ENCODE measurements around the gene NFYB.
A peak's percentile ranks its signal among the peaks of the same experiment; 100 is the strongest.
"Not testable (repeated sequence)": the region's sequence is repeated elsewhere in the genome, so short reads cannot be mapped to it uniquely, and the experiment has no call there.

Gene NFYB

GRCh38 chr12:104137902-104138796 is at the start of gene NFYB:
NFYB (minus strand) TSS chr12:104138210; CDS start chr12:104135453, 2,757 bp downstream.
- DNase-seq: peak; percentile 95 to 99 (median 97)

GRCh38 chr12:104187446-104188155 is 49.6 kb upstream of the NFYB start:
- DNase-seq: no peak

DNA sequence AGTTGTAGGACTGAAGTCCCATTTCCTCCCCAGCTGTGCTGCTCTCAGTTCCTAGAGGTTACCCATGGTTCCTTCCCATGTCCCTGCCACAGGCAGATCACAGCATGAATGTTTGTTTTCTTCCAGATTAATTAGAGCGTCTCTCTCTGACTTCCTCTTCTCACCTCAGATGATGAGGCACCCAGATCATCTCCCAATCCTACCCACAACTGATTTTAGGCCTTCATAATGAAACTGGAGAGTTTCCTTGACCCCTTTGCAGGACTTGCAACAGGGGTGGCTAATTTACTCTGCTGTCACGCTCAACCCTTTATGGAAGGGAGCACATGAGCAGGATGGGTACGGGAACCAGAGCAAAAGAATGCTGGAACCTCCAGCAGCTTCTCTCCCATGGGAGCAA is 45.4 kb upstream of the NFYB start:
- DNase-seq: no peak

- DNase-seq: no peak
Observed at GRCh38 chr12:104182621-104183378, 44.8 kb upstream of the NFYB start.

DNA sequence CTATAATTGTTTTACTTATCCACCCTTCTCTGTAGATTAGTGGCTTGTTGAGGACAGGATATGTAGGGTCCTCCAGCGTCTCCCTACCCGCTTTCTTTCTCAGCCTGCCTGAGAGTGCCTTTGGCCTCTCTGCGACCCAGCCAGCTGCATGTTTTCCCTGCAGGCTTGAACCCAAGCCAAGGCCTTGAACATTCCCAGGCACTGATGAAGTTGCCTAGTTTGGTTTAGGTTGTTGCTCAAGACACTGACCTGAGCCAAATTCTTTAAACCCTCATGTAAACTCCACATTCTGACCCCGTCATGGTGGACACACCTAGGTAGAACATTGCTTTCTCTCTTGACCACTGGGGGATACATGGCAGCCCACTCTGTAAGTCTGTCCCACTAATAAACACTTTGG is 44.1 kb upstream of the NFYB start:
- DNase-seq: no peak

DNA sequence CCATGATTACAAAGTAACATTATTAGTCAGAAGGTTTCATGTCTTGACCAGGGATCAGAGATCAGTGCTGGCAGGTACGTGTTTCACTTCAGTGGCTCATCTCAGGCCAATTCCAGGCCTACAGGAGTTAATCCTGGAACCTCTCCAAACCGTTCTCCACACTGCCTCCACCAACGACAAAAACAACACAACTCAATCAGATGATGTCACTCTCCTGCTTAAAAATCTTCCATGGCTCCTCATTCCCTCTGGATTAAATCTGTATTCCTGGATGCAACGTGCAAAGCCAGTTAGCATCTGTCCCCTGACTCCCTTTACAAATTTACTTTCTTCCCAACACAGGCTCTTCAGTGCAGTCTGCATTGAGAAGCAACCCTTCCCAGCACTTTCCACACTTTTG is 43.3 kb upstream of the NFYB start:
- DNase-seq: no peak

DNA sequence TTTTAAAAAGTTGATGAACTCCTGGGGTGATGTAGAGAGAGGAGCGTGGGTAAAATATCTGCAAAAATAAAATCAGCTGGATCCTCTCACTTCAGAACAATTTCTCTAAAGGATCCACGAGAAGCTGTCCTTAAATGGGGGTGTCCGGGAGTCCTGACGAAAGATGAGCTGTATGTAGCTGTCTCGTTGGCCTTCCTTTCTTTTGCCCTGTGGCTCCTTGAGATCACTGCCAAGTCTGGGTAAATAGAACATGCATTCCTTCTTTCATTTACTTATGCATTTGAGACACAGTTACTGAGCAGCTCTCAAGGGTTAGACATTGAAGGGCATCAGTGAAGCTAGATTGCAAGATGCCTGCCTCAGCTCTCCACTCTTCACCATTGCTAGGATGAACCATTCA is 42.4 kb upstream of the NFYB start:
- DNase-seq: no peak

- no peak for DNase-seq
Observed at GRCh38 chr12:104177663-104178501, 39.9 kb upstream of the NFYB start.

- DNase-seq: no peak
Observed at GRCh38 chr12:104177336-104177662, 39.3 kb upstream of the NFYB start.

GRCh38 chr12:104175726-104176247 is 37.8 kb upstream of the NFYB start:
- no peak for DNase-seq

DNA sequence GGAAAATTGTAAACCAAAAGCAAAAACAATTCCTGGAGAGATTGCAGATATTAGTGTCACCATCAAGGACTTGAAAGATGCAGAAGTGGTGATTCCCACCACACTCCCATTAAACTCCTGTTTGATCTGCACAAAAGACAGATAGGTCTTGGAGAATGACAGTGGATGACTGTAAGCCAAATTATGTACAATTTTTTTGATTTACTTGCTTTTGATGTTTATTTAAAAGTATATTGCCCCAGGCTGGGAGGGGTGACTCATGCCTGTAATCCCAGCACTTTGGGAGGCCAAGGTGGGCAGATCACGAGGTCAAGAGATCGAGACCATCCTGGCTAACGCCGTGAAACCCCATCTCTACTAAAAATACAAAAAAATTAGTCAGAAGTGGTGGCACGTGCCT is 35.8 kb upstream of the NFYB start:
- not testable (repeated sequence) for DNase-seq

GRCh38 chr12:104172570-104172947 is 34.5 kb upstream of the NFYB start:
- no peak for DNase-seq

DNA sequence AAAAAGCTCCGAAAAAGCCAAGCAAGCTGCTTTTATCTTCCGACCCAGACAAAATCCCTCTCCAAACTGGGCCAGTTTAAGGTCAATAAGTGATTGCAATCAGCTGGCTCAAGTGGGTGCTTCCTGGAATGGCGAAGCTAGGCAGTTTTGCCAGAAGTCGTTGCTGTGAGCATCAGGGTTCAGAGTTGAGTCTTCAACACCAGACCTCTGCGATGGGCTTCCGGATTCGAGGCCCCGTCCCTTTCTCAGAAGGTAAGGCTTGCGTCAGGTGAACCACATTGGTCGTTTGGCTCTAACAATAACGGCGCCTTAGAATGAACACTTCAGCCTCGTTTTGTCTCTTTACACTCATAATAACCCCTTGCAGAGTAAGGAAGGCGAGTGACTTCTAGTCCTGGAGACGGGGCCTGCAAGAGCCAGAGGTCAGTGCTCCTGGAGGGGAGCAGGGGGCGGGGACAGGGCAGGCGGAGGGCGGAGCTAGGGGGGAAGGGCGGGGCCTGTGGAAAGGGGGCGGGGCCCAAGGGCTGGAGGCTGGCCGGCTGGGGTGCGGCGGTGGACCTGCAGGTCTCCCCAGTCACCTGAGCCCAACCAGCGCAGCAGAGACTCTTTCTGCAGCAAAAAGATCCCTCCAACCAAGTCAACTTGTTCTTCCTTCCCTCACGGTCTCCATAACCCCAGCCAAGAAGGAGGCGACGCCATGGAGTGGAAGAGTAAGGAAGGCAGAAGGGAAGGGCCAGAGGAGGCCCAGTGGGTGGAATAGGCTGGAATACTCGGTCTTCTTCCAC is 34.0 kb upstream of the NFYB start:
- DNase-seq: no peak

DNA sequence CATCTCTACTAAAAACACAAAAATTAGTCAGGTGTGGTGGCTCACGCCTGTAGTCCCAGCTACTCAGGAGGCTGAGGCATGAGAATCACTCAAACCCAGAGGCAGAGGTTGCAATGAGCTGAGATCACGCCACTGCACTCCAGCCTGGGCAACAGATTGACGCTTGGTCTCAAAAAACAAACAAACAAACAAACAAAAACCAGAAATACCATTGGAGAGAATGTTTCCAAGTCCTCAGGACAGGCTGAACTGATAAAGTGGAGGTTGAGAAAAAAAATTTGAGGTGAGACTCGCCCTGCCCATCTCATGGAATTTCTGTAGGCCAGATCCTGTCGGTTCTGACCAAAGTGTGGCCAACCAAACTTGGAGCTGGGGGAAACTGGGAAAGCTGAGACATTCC is 30.6 kb upstream of the NFYB start:
- DNase-seq: no peak

- DNase-seq: no peak
Observed at GRCh38 chr12:104167519-104168458, 29.8 kb upstream of the NFYB start.

GRCh38 chr12:104166465-104166864 is 28.5 kb upstream of the NFYB start:
- no peak for DNase-seq

- DNase-seq: no peak
Observed at GRCh38 chr12:104165801-104166200, 27.8 kb upstream of the NFYB start.

DNA sequence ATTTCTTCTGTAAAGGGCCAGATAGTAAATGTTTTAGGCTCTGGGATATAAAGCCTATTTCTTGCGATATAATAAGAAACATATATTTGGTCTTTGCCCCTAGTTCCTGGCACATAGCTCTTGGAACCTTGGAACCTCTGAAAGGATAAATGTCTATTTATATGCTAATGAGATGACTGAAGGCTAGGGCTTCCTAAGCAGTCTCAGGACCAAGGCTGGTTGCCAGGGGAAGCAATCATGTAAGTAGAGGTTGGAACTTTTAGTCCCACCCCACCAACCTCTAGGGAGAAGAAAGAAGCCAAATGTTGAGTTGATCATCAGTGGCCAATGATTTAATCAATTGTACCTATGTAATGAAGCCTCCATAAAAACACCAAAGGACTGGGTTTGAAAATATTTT is 26.6 kb upstream of the NFYB start:
- DNase-seq: no peak

DNA sequence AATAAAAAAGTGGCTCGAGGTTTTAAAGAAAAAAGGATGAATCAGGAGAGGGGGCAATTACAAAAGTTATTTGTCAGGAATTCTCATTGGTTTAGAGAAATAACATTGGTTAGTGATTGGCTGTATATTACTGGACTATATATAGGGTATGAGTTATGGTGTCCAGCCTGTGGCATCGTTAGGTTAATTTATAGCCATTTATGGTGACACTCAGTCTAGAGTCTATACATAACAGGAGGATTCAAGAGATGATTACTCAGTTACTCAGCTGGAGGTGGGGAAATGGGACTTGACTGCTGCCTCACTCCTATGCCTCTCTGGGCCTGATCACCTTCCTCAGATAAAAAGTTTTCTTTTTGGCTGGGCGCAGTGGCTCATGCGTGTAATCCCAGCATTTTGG is 25.6 kb upstream of the NFYB start:
- no peak for DNase-seq

DNA sequence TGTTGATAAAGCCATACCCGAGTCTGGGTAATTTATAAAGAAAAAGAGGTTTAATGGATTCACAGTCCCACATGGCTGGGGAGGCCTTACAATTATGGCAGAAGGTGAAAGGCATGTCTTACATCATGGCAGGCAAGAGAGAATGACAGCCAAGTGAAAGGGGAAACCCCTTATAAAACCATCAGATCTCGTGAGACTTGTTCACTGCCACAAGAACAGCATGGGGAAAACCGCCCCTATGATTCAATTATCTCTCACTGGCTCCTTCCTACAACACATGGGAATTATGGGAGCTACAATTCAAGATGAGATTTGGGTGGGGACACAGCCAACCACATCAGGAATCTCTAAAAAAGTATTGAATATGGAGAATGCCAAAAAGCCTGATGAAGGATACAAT is 25.0 kb upstream of the NFYB start:
- not testable (repeated sequence) for DNase-seq
